Measurements from ENCODE around the gene ADGRG3. TPM values are rescaled to one million over a fixed set of nuclear protein-coding genes. Genes with fewer than 3 reads are reported as not detected.

The ADGRG3 gene
- total RNA-seq, 1 experiment from 2014 or later, result not detected

- H4K20me1 ChIP-seq (ENCODE audit: insufficient read depth), result no peaks in the 10 kb centered on the region
- BruUV-seq (replicated peaks), result no TSS peak
- H3K9ac ChIP-seq (ENCODE audit: low read length), result no peak overlapping the region
- ChIA-PET CTCF (no interaction called here), RAD21 (ENCODE audit: low non-redundant PET in 1 of 2, low total read pairs in 2 of 2, uncharacterized antibody in 2 of 2, unreplicated experiment in 2 of 2) (no interaction called here), POLR2A (no interaction called here)
- H3K4me3 ChIP-seq (replicated peaks in 1 of 2; ENCODE audit: low read depth in 1 of 2, low read length in 2 of 2), result no peak overlapping the region
- H3K27ac ChIP-seq (ENCODE audit: low read depth, low read length), result no peak overlapping the region
- no peaks in the 10 kb centered on the region for H3K9me2 ChIP-seq (ENCODE audit: insufficient read depth)
- no peaks in the 10 kb centered on the region for H3K79me2 ChIP-seq (ENCODE audit: insufficient read depth, low read length)
- no peak overlapping the region for H2AFZ ChIP-seq (ENCODE audit: low read depth, low read length, poor library complexity, severe bottlenecking)
- peaks cover 6 to 23% of the 10 kb centered on the region in 2 experiments; a peak in 3 of 4 replicates for H3K4me1 ChIP-seq (ENCODE audit: control insufficient read depth in 1 of 2, insufficient read depth in 2 of 2, low read length in 2 of 2)
- ATAC-seq (no peak), DNase-seq (ENCODE audit: low read depth, low spot score) (no peak)
- H3K27me3 ChIP-seq (ENCODE audit: insufficient read depth, low read length), result no peaks in the 10 kb centered on the region
- TF ChIP-seq ATF3 (IDR thresholded peaks at IDR 0.05), result no peak
- TF ChIP-seq RAD21 (IDR thresholded peaks at IDR 0.05; ENCODE audit: low read depth), result no peak
- no peak for TF ChIP-seq FOSL1 (IDR thresholded peaks at IDR 0.05; ENCODE audit: low read depth)
- TF ChIP-seq ZBTB33 (IDR thresholded peaks at IDR 0.05; ENCODE audit: extremely low read depth, insufficient replicate concordance, low read length), result no peak
- no peak for TF ChIP-seq YY1 (IDR thresholded peaks at IDR 0.05; ENCODE audit: extremely low read depth, insufficient replicate concordance, low read depth, low read length)
- TF ChIP-seq POLR2AphosphoS5 (IDR thresholded peaks at IDR 0.05; ENCODE audit: low read depth, low read length), result no peak
- no peak for TF ChIP-seq EGR1 (IDR thresholded peaks at IDR 0.05; ENCODE audit: low read depth)
- no peak for TF ChIP-seq SIN3A (IDR thresholded peaks at IDR 0.05; ENCODE audit: low read depth)
- TF ChIP-seq EZH2phosphoT487 (IDR thresholded peaks at IDR 0.05; ENCODE audit: borderline replicate concordance), result no peak
- no peak for TF ChIP-seq CTCF (IDR thresholded peaks at IDR 0.05 in 2 of 3, conservative IDR thresholded peaks at IDR 0.05 in 1 of 3; ENCODE audit: borderline replicate concordance in 1 of 3, insufficient read depth in 1 of 3, low read depth in 2 of 3, low read length in 2 of 3)
- TF ChIP-seq REST (IDR thresholded peaks at IDR 0.05; ENCODE audit: low read depth), result no peak
- TF ChIP-seq JUND (IDR thresholded peaks at IDR 0.05), result no peak
- no peak for TF ChIP-seq TCF7L2 (IDR thresholded peaks at IDR 0.05; ENCODE audit: borderline replicate concordance, extremely low read depth, insufficient read depth, insufficient read length)
- TF ChIP-seq SRF (IDR thresholded peaks at IDR 0.05; ENCODE audit: low read depth), result no peak
- no peak for TF ChIP-seq EZH2 (IDR thresholded peaks at IDR 0.05)
- H3K4me2 ChIP-seq (ENCODE audit: low read length), result no peak overlapping the region
- intact Hi-C loops (cut with micrococcal nuclease), result no loop called here
- H3K36me3 ChIP-seq (ENCODE audit: control insufficient read depth in 1 of 2, insufficient read depth in 2 of 2, low read length in 2 of 2), result no peaks in the 10 kb centered on the region; a peak in 1 of 4 replicates
- no peaks in the 10 kb centered on the region for H3K9me3 ChIP-seq (ENCODE audit: control insufficient read depth in 1 of 2, insufficient read depth in 1 of 2, low read depth in 1 of 2, low read length in 2 of 2)
Observed at GRCh38 chr16:57645169-57645568, 22.9 kb upstream of the ADGRG3 start.

Data from HCT116 (cell line).